Activated T-helper 1 cell treated with anti-CD3 and anti-CD28 coated beads, Interleukin-12 subunit alpha, Interleukin-12 subunit beta, Interleukin-2, Interleukin-4 antibody, amounts not matched to agents 30 ng/mL and 10 ng/mL and 1 ng/mL, durations not matched to agents 14 hours and 24 hours and 36 hours (primary cell): ENCODE results near the gene KLHL10. TPM values are rescaled to one million over a fixed set of nuclear protein-coding genes. Genes with fewer than 3 reads are reported as not detected.
"Not testable (repeated sequence)": the region's sequence is repeated elsewhere in the genome, so short reads cannot be mapped to it uniquely, and the experiment has no call there.

Experiments used
- DNase-seq: peaks from one replicate; pipeline ENCODE4 v3.0.0; 2021; ENCODE audit warnings: low spot score
- H3K27ac Mint-ChIP-seq: one replicate; pipeline ENCODE4 v1.8.0; 2021; ENCODE audit warnings: mild to moderate bottlenecking, mixed read lengths
- H3K27me3 Mint-ChIP-seq: one replicate; pipeline ENCODE4 v1.8.0; 2022; ENCODE audit warnings: mild to moderate bottlenecking, moderate library complexity, mixed read lengths; ENCODE audit not compliant: insufficient read depth
- H3K36me3 Mint-ChIP-seq: one replicate; pipeline ENCODE4 v1.8.0; 2021; ENCODE audit warnings: low read depth, mixed read lengths
- H3K4me1 Mint-ChIP-seq: one replicate; pipeline ENCODE4 v1.8.0; 2021; ENCODE audit warnings: low read depth, mixed read lengths
- H3K4me3 Mint-ChIP-seq: one replicate; pipeline ENCODE4 v1.8.0; 2021; ENCODE audit warnings: mild to moderate bottlenecking, moderate library complexity, mixed read lengths
- H3K9me3 Mint-ChIP-seq: one replicate; pipeline ENCODE4 v1.8.0; 2021; ENCODE audit warnings: mixed read lengths
- intact Hi-C: fragments of 100-400 bp; cut with micrococcal nuclease; formaldehyde crosslinking; loops from one replicate; pipeline ENCODE4 v1.15.1; 2024
- total RNA-seq: library from RNA; stranded (reverse); gene quantifications from 2 replicates; pipeline ENCODE4 v1.2.3, GENCODE V29; 2022

The KLHL10 gene
- total RNA-seq, 1 donor from 2014 or later: not detected

DNA sequence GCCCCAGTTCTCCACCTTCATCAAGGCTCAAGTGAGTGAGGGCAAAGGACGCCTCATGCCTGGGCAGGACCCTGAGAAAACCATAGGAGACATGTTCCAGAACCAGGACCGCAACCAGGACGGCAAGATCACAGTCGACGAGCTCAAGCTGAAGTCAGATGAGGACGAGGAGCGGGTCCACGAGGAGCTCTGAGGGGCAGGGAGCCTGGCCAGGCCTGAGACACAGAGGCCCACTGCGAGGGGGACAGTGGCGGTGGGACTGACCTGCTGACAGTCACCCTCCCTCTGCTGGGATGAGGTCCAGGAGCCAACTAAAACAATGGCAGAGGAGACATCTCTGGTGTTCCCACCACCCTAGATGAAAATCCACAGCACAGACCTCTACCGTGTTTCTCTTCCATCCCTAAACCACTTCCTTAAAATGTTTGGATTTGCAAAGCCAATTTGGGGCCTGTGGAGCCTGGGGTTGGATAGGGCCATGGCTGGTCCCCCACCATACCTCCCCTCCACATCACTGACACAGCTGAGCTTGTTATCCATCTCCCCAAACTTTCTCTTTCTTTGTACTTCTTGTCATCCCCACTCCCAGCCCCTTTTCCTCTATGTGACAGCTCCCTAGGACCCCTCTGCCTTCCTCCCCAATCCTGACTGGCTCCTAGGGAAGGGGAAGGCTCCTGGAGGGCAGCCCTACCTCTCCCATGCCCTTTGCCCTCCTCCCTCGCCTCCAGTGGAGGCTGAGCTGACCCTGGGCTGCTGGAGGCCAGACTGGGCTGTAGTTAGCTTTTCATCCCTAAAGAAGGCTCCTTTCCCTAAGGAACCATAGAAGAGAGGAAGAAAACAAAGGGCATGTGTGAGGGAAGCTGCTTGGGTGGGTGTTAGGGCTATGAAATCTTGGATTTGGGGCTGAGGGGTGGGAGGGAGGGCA is 15.1 kb upstream of the KLHL10 start:
- no peak overlapping the region for H3K4me3 Mint-ChIP-seq
- no peak for DNase-seq
- peak overlapping the region; percentile 11 for H3K27ac Mint-ChIP-seq
- H3K36me3 Mint-ChIP-seq: peaks cover 2% of the 10 kb centered on the region
- intact Hi-C loops: no loop called here
- no peaks in the 10 kb centered on the region for H3K4me1 Mint-ChIP-seq
- no peaks in the 10 kb centered on the region for H3K9me3 Mint-ChIP-seq
- H3K27me3 Mint-ChIP-seq: no peaks in the 10 kb centered on the region

DNA sequence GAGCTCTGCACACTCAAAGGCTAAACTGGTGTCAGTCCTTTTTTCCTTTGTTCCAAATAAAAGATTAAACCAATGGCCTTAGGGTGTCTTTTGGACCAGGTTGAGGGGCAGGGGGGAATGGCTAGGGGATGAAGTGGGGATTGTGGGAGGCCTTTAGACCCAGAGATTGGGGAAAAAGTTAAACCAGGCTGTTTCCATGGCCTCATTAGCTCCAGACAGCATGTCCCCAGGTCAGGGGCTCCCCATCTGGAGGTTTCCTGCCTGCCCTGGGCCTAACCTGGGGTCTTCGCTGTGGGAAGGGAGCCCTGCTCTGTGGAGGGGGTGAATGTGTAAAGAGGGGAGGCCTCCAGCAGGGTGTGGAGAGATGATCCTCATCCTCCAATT is 14.5 kb upstream of the KLHL10 start:
- Mint-ChIP-seq H3K27me3 (no peaks in the 10 kb centered on the region), H3K27ac (no peak overlapping the region), H3K4me1 (no peaks in the 10 kb centered on the region), H3K9me3 (no peaks in the 10 kb centered on the region), H3K4me3 (no peak overlapping the region), H3K36me3 (peaks cover 2% of the 10 kb centered on the region)
- intact Hi-C loops: no loop called here
- no peak for DNase-seq

DNA sequence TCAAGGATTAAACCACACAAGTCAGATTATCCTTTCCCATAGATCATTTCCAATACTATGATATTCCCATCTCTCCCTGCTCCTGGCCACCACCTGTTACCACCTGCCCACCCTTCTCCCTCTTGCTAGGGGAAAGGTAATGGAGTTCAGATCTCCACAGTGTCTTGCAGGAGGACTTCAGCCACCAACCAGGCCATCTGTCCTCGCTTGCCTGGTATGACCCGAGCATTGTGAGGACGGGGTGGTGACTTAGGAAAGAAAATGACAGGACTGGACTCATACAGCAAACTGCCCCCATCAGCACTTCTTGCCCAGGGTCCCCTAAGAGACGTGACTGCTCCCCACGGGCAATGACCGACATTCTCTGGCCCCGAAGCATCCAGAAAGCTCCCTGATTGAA is 14.0 kb upstream of the KLHL10 start:
- intact Hi-C loops: no loop called here
- no peak for DNase-seq
- Mint-ChIP-seq H3K27ac (no peak overlapping the region), H3K9me3 (no peaks in the 10 kb centered on the region), H3K4me1 (no peaks in the 10 kb centered on the region), H3K36me3 (peaks cover 2% of the 10 kb centered on the region), H3K4me3 (no peak overlapping the region), H3K27me3 (no peaks in the 10 kb centered on the region)

DNA sequence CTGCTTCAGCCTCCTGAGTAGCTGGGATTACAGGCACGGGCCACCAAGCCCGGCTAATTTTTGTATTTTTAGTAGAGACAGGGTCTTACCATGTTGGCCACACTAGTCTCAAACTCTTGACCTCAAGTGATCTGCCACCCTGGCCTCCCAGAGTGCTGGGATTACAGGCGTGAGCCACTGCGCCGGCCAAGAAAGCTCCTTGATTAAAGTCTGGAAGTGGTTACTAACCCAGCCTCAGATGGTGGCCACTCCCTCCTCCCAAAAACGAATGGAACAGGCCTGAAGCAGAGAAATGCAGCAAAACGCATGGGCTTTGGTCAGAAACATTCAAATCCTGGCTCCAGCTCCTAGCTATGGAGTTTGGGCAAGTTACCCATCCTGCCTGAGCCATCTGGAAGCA is 13.5 kb upstream of the KLHL10 start:
- DNase-seq: no peak
- Mint-ChIP-seq H3K27ac (no peak overlapping the region), H3K4me1 (no peaks in the 10 kb centered on the region), H3K9me3 (no peaks in the 10 kb centered on the region), H3K4me3 (no peak overlapping the region), H3K27me3 (no peaks in the 10 kb centered on the region), H3K36me3 (peaks cover 5% of the 10 kb centered on the region)
- intact Hi-C loops: no loop called here

DNA sequence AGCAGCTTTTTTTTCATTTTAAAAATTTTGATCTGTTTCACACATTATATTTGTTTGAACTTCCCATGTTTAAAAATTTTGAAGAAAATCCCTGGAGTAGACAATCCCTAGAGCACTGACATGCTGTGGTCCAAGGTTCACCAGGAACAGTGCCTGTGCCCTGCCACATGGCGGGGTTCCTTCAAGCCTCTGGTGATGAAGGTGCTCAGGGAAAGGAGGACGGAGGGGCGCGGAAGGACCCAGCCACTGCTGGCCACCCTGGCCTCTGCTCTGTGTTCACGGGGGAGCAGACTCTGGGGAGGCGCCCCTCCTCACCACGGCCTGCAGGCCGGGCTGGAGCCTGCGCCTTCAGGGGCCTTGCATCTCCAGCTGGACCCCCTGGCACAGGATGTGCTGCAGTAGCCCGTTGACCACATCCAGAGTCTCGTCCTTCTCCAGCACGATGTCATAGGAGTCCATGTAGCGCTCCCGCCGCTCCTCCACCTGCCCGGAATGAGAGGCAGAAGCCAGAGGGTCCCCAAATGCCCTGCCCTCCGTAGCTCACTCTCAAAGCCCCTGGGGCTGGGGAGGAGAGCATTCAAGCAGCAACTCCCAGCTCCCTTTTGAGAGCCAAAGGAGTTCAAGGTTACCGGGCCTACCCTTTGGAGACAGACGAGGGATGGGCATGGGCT is 12.3 kb upstream of the KLHL10 start:
- no peaks in the 10 kb centered on the region for H3K27me3 Mint-ChIP-seq
- no peak for DNase-seq
- intact Hi-C loops: no loop called here
- no peaks in the 10 kb centered on the region for H3K4me1 Mint-ChIP-seq
- no peaks in the 10 kb centered on the region for H3K9me3 Mint-ChIP-seq
- peaks cover 13% of the 10 kb centered on the region for H3K36me3 Mint-ChIP-seq
- H3K27ac Mint-ChIP-seq: no peak overlapping the region
- H3K4me3 Mint-ChIP-seq: no peak overlapping the region

DNA sequence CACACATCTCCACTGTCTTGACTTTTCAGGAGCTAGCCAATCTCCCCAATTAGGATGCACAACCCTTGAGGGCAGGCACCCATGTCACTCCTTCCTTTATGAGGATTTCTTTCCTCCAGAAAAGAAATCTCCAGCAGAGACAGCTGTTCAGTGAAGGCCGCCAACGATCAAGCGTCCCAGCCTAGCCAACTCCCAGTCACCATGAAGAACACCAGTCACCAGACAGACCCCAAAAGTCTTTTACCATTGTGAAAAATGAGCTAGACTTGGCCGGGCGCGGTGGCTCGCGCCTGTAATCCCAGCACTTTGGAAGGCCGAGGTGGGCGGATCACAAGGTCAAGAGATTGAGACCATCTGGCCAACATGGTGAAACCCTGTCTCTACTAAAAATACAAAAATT is 7.7 kb upstream of the KLHL10 start:
- H3K27ac Mint-ChIP-seq, H3K9me3 Mint-ChIP-seq, H3K4me3 Mint-ChIP-seq, DNase-seq, intact Hi-C loops, H3K4me1 Mint-ChIP-seq, H3K27me3 Mint-ChIP-seq: not testable (repeated sequence)
- H3K36me3 Mint-ChIP-seq: peaks cover 24% of the 10 kb centered on the region

DNA sequence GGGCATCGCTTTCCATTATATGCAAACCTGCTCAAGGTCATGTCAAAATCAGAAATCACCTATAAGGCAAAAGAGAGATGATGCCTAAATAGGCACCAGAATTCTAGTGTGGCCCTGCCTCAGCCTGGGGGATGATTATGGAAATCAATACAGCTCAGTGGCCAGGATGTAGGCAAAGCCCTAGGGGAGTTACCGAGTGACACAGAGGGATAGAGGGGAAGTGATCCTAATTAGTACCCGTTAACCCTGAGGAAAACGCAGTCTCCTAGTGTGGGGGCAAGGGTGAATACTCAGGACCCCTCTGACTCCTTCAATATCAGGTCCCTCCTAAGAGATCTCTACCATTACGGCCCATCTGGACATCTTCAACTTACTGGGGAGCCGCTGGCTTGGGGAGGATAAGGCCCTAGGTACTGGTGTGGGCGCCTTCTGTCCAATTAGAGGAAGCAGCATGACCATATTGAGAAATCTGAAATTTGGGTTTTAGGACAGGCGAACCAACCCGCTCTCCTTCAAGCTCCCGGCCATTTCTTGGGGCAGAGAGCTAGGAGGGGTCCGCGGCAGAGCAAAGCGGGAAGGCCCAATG is 2.3 kb upstream of the KLHL10 start:
- Mint-ChIP-seq H3K27me3 (peaks cover 4% of the 10 kb centered on the region), H3K9me3 (no peaks in the 10 kb centered on the region), H3K27ac (peak overlapping the region; percentile 65), H3K4me3 (peak overlapping the region; percentile 87), H3K36me3 (peaks cover 17% of the 10 kb centered on the region), H3K4me1 (peaks cover 11% of the 10 kb centered on the region)
- no peak for DNase-seq
- intact Hi-C loops: no loop called here

DNA sequence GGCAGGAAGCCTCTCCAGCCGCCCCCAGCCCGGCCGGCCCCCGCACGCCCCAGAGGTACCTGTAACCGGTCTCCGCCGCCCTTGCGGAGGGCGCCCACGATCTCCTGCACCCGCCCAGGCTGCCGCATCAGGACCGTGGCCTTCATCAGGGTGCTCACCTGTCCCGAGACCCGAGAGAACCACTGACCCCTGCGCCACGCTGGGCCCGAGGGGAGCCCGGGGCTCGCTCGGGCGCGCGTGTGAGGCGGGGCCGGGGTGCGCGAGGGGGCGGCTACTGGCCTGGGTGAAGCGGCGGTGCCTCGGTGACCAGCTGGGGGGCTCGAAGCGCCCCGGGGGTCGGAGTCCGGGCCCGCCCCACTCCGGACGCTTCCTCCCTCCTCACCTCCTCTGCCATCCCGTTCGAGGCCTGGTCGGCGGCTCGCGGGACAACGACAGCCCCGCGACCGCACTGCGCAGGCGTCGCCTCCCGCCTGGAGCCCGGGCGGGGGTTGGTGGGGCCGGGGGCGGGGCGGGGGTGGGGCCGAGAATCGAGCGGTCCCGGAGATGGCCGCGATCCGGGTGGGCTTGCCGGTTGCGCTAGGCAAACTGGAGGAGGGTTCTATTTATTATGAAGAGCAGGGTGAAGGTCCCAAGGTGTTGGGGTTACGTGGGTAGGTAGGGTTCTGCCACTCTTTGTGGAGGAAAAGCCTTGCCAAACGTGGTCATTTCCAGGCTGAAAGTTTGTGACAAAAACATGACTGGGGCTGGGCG is 1.6 kb upstream of the KLHL10 start, which contains the start of gene NT5C3B:
NT5C3B (minus strand) TSS at position 433 of the 750 bp plus-strand sequence; CDS start at position 394, 39 bp downstream.
- intact Hi-C loops: loop anchor here (1.0 kb wide), 1 partner anchor 29 kb away; the partner anchor contains the start of gene KLHL11
- H3K4me3 Mint-ChIP-seq: peak within 1 kb of the TSS; percentile 87
- no peaks in the 10 kb centered on the region for H3K9me3 Mint-ChIP-seq
- H3K27ac Mint-ChIP-seq: peak within 1 kb of the TSS; percentile 65
- DNase-seq: peak; percentile 53
- peaks cover 11% of the 10 kb centered on the region for H3K4me1 Mint-ChIP-seq
- peaks cover 4% of the 10 kb centered on the region for H3K27me3 Mint-ChIP-seq
- H3K36me3 Mint-ChIP-seq: peaks cover 13% of the 10 kb centered on the region

DNA sequence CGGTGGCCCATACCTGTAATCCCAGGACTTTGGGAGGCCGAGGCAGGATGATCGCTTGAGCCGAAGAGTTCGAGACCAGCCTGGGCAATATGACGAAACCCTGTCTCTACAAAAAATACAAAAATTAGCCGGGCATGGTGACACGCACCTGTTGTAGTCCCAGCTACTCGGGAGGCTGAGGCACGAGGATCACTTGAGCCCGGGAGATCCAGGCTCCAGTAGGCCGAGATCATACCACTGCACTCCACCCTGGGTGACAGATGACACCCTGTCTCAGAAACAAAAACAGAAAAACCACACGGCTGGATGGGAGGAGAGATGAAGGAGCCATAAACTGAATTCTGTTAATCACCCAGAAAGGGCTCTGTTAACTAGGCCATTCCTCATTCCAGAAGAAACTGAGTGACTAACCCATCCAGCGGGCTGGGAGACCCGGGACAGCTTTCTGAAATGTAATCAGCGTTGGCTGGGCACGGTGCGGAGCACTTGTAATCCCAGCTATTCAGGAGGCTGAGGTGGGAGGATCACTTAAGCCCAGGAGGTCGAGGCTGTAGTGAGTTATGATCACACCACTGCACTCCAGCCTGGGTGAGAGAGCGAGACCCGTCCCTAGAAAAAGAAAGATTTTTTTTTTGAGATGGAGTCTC is 952 bp upstream of the KLHL10 start:
- H3K27me3 Mint-ChIP-seq: peaks cover 4% of the 10 kb centered on the region
- H3K27ac Mint-ChIP-seq: peak overlapping the region; percentile 4
- intact Hi-C loops: loop anchor here (1.0 kb wide), 1 partner anchor 29 kb away; the partner anchor contains the start of gene KLHL11
- peaks cover 9% of the 10 kb centered on the region for H3K36me3 Mint-ChIP-seq
- peak overlapping the region; percentile 69 for H3K4me3 Mint-ChIP-seq
- peaks cover 11% of the 10 kb centered on the region for H3K4me1 Mint-ChIP-seq
- H3K9me3 Mint-ChIP-seq: no peaks in the 10 kb centered on the region
- DNase-seq: no peak

DNA sequence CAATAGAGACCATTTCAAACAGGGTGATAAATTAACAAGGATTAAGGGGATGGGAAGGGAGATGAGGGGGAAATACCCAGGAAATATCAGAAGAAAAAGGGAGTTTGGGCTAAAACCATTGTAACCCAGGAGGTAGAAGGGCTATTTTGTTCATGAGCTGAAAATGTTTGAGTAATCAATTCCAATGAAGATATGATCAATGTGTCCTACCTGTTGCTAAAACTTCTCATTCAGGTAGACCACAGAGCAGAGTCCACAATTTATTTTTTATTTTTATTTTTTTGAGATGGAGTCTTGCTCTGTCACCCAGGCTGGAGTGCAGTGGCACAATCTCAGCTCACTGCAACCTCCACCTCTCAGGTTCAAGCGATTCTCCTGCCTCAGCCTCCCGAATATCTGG is 1.8 kb downstream of the KLHL10 start:
- H3K36me3 Mint-ChIP-seq, DNase-seq, intact Hi-C loops, H3K4me3 Mint-ChIP-seq, H3K27me3 Mint-ChIP-seq, H3K9me3 Mint-ChIP-seq, H3K27ac Mint-ChIP-seq: not testable (repeated sequence)
- H3K4me1 Mint-ChIP-seq: peaks cover 11% of the 10 kb centered on the region

DNA sequence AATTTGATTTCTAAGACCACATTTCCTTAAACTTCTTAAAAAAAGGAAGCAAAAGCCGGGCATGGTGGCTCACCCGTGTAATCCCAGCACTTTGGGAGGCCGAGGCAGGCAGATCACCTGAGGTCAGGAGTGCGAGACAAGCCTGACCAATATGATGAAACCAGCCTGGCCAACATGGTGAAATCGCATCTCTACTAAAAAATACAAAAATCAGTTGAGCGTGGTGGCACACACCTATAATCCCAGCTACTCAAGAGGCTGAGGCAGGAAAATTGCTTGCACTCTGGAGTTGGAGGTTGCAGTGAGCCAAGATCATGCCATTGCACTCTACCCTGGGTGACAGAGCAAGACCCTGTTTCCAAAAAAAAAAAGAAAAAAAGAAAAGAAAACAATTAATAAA is 3.2 kb downstream of the KLHL10 start:
- H3K4me3 Mint-ChIP-seq, H3K27me3 Mint-ChIP-seq, DNase-seq, H3K27ac Mint-ChIP-seq, H3K4me1 Mint-ChIP-seq, H3K36me3 Mint-ChIP-seq, intact Hi-C loops, H3K9me3 Mint-ChIP-seq: not testable (repeated sequence)

DNA sequence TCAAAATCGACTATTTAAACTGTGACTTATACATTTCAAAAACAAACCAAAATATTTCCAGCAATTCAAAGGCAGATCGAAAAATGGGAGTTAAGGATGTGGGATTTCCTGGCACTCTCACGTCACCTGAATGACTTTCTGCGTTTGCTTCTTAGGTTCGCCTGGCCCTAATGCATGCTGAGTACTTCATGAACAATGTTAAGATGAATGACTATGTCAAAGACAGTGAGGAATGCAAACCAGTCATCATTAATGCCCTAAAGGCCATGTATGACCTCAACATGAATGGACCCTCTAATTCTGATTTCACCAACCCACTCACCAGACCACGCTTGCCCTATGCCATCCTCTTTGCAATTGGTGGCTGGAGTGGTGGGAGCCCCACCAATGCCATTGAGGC is 7.3 kb downstream of the KLHL10 start:
- Mint-ChIP-seq H3K27ac (no peak overlapping the region), H3K4me1 (no peaks in the 10 kb centered on the region), H3K36me3 (peaks cover 5% of the 10 kb centered on the region), H3K9me3 (no peaks in the 10 kb centered on the region), H3K27me3 (no peaks in the 10 kb centered on the region), H3K4me3 (no peak overlapping the region)
- DNase-seq: no peak
- intact Hi-C loops: no loop called here
